ENCODE data around the gene SORCS2.

GRCh38 chr4:7466215-7466614 lies 273.9 kb downstream of the SORCS2 start:
- no peak for TF ChIP-seq EP300 (IDR thresholded peaks at IDR 0.05)
- TF ChIP-seq POLR2A (IDR thresholded peaks at IDR 0.05): no peak
- TF ChIP-seq CTCF (IDR thresholded peaks at IDR 0.05): no peak
- no peak for TF ChIP-seq POLR2AphosphoS5 (IDR thresholded peaks at IDR 0.05)
